WTC11 (cell line): ENCODE results near the gene RND3. TPM values are rescaled to one million over a fixed set of nuclear protein-coding genes. Genes with fewer than 3 reads are reported as not detected.

Source experiments
- ATAC-seq: fragments of 200-7000 bp; cut with Tn5 transposase; 2 replicates; pipeline ENCODE4 v1.10.0; 2021; ENCODE audit warnings: mild to moderate bottlenecking, moderate library complexity
- CTCF ChIA-PET: fragments of 300-600 bp; sonication (Branson Sonifier 250); formaldehyde crosslinking; loops from one replicate; lab custom pipeline; 2021; ENCODE audit warnings: antibody characterized with exemption; lab: Charles Lee
- POLR2A ChIA-PET: fragments of 350-600 bp; sonication (Branson Sonifier 250); formaldehyde crosslinking; loops from one replicate; lab custom pipeline; 2021; ENCODE audit warnings: antibody characterized with exemption; lab: Charles Lee
- DNase-seq: peaks from one replicate; pipeline ENCODE4 v3.0.0; 2021; ENCODE audit warnings: low spot score
- H3K27ac Mint-ChIP-seq: 2 replicates; pipeline ENCODE4 v1.8.0; 2021; ENCODE audit warnings: mixed read lengths
- H3K27me3 Mint-ChIP-seq: 2 replicates; pipeline ENCODE4 v1.8.0; 2021; ENCODE audit warnings: low read depth, mild to moderate bottlenecking, moderate library complexity, mixed read lengths
- H3K36me3 Mint-ChIP-seq: 2 replicates; pipeline ENCODE4 v1.8.0; 2021; ENCODE audit warnings: mixed read lengths
- H3K4me1 Mint-ChIP-seq: 2 replicates; pipeline ENCODE4 v1.8.0; 2022; ENCODE audit warnings: mixed read lengths
- H3K4me3 Mint-ChIP-seq: 2 replicates; pipeline ENCODE4 v1.8.0; 2021; ENCODE audit warnings: mild to moderate bottlenecking, moderate library complexity, mixed read lengths
- H3K9me3 Mint-ChIP-seq: 2 replicates; pipeline ENCODE4 v1.8.0; 2021; ENCODE audit warnings: mixed read lengths
- CDX4 ChIP-seq: fragments of 250-450 bp; sonication (Bioruptor Pico); IDR thresholded peaks from 2 replicates; pipeline ENCODE4 v1.9.0; 2021; ENCODE audit warnings: moderate library complexity, mild to moderate bottlenecking, inconsistent platforms, borderline replicate concordance
- EMX1 ChIP-seq: fragments of 250-450 bp; sonication (Bioruptor Pico); IDR thresholded peaks from 2 replicates; pipeline ENCODE4 v1.8.0; 2021; ENCODE audit warnings: mild to moderate bottlenecking
- ESRRA ChIP-seq: sonication (generic); formaldehyde crosslinking; IDR thresholded peaks from 2 replicates; pipeline ENCODE4 v1.8.1; 2022; ENCODE audit warnings: mild to moderate bottlenecking, missing genetic modification reagents, borderline replicate concordance
- ETV6 ChIP-seq: sonication (generic); formaldehyde crosslinking; IDR thresholded peaks from 2 replicates; pipeline ENCODE4 v1.8.1; 2022; ENCODE audit warnings: mild to moderate bottlenecking, missing genetic modification reagents
- FOXP1 ChIP-seq: sonication (generic); formaldehyde crosslinking; IDR thresholded peaks from 2 replicates; pipeline ENCODE4 v1.8.0; 2022; ENCODE audit warnings: missing genetic modification reagents, mild to moderate bottlenecking, moderate library complexity, borderline replicate concordance
- GTF2I ChIP-seq: fragments of 250-450 bp; sonication (Bioruptor Pico); conservative IDR thresholded peaks from 2 replicates; pipeline ENCODE4 v1.4.0; 2021; ENCODE audit warnings: mild to moderate bottlenecking
- IRF2 ChIP-seq: sonication (generic); formaldehyde crosslinking; IDR thresholded peaks from 2 replicates; pipeline ENCODE4 v1.8.0; 2022; ENCODE audit warnings: low read depth, missing genetic modification reagents, borderline replicate concordance
- JUN ChIP-seq: sonication (generic); formaldehyde crosslinking; IDR thresholded peaks from 2 replicates; pipeline ENCODE4 v1.8.0; 2023; ENCODE audit warnings: mild to moderate bottlenecking, missing genetic modification reagents
- NR3C1 ChIP-seq: sonication (generic); formaldehyde crosslinking; conservative IDR thresholded peaks from 2 replicates; pipeline ENCODE4 v1.8.1; 2023; ENCODE audit warnings: low read depth, mild to moderate bottlenecking, missing genetic modification reagents
- OVOL2 ChIP-seq: fragments of 250-450 bp; sonication (Bioruptor Pico); IDR thresholded peaks from 2 replicates; pipeline ENCODE4 v1.9.0; 2021; ENCODE audit warnings: mild to moderate bottlenecking, borderline replicate concordance
- TEAD4 ChIP-seq: sonication (generic); formaldehyde crosslinking; IDR thresholded peaks from 2 replicates; pipeline ENCODE4 v1.8.0; 2022; ENCODE audit warnings: mild to moderate bottlenecking, missing genetic modification reagents
- ZNF219 ChIP-seq: sonication (generic); formaldehyde crosslinking; IDR thresholded peaks from 2 replicates; pipeline ENCODE4 v1.8.0; 2023; ENCODE audit warnings: missing genetic modification reagents, mild to moderate bottlenecking, borderline replicate concordance
- ZNF423 ChIP-seq: fragments of 250-450 bp; sonication (Bioruptor Pico); IDR thresholded peaks from 2 replicates; pipeline ENCODE4 v2.1.2; 2022; ENCODE audit warnings: mild to moderate bottlenecking, moderate library complexity
- ZNF532 ChIP-seq: fragments of 250-450 bp; sonication (Bioruptor Pico); IDR thresholded peaks from 2 replicates; pipeline ENCODE4 v1.9.0; 2021; ENCODE audit warnings: mild to moderate bottlenecking, borderline replicate concordance
- total RNA-seq: library from RNA; stranded (reverse); gene quantifications from 3 replicates; pipeline ENCODE4 v1.2.3, GENCODE V29; 2021
- TF ChIP-seq, protein P1 (sequence below): sonication (generic); formaldehyde crosslinking; IDR thresholded peaks from 2 replicates; pipeline ENCODE4 v1.8.1; 2022; ENCODE audit warnings: missing genetic modification reagents, borderline replicate concordance
- TF ChIP-seq, protein P2 (sequence below): sonication (generic); formaldehyde crosslinking; IDR thresholded peaks from 2 replicates; pipeline ENCODE4 v1.8.1; 2023; ENCODE audit warnings: mild to moderate bottlenecking, missing genetic modification reagents, borderline replicate concordance
- TF ChIP-seq, protein P3 (sequence below): sonication (generic); formaldehyde crosslinking; IDR thresholded peaks from 2 replicates; pipeline ENCODE4 v1.8.0; 2022; ENCODE audit warnings: mild to moderate bottlenecking, missing genetic modification reagents
- TF ChIP-seq, protein P4 (sequence below): sonication (generic); formaldehyde crosslinking; IDR thresholded peaks from 2 replicates; pipeline ENCODE4 v1.8.1; 2023; ENCODE audit warnings: mild to moderate bottlenecking, missing genetic modification reagents, moderate library complexity
- TF ChIP-seq, protein P5 (sequence below): sonication (generic); formaldehyde crosslinking; IDR thresholded peaks from 2 replicates; pipeline ENCODE4 v1.8.0; 2022; ENCODE audit warnings: mild to moderate bottlenecking, missing genetic modification reagents

RND3 gene
- total RNA-seq, 1 experiment from 2014 or later: 64.4 TPM

DNA sequence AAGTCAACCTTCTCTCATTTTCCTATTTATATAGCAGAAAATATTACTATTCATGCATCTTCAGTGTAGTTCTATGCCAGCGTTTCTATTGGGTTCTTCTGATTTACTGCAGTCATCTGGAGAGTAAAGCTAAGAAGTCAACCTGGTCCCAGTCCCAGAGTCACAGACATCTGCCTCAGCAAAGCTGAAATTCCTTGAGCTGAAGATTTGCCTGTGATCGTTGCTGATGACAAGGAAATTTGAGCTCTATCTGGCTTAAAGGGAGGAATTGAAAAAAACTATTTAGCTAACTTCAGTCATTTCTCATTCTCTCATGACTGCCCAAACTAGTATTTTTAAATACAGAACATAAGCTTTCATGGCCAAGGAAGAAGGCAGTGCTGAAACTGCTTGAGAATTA lies 45.7 kb downstream of the RND3 start:
- CTCF ChIA-PET: no interaction called here
- H3K36me3 Mint-ChIP-seq: peaks cover 5% of the 10 kb centered on the region
- no peak overlapping the region for H3K4me3 Mint-ChIP-seq
- POLR2A ChIA-PET: no interaction called here
- H3K27ac Mint-ChIP-seq: no peak overlapping the region
- no peaks in the 10 kb centered on the region for H3K27me3 Mint-ChIP-seq
- DNase-seq: no peak
- TF ChIP-seq ETV6 (CRISPR knock-in tag) (no peak), FOXP1 (CRISPR knock-in tag) (no peak), TEAD4 (CRISPR knock-in tag) (no peak), IRF2 (CRISPR knock-in tag) (no peak), NR3C1 (CRISPR knock-in tag) (no peak), JUN (CRISPR knock-in tag) (no peak), ESRRA (CRISPR knock-in tag) (no peak), OVOL2 (CRISPR knock-in tag) (no peak), GTF2I (CRISPR knock-in tag) (no peak), ZNF423 (CRISPR knock-in tag) (no peak), CDX4 (CRISPR knock-in tag) (no peak), ZNF532 (CRISPR knock-in tag) (no peak), ZNF219 (no peak), EMX1 (no peak)
- TF ChIP-seq, protein P1, sequence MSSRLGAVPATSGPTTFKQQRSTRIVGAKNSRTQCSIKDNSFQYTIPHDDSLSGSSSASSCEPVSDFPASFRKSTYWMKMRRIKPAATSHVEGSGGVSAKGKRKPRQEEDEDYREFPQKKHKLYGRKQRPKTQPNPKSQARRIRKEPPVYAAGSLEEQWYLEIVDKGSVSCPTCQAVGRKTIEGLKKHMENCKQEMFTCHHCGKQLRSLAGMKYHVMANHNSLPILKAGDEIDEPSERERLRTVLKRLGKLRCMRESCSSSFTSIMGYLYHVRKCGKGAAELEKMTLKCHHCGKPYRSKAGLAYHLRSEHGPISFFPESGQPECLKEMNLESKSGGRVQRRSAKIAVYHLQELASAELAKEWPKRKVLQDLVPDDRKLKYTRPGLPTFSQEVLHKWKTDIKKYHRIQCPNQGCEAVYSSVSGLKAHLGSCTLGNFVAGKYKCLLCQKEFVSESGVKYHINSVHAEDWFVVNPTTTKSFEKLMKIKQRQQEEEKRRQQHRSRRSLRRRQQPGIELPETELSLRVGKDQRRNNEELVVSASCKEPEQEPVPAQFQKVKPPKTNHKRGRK (CRISPR knock-in tag): no peak
- TF ChIP-seq, protein P2, sequence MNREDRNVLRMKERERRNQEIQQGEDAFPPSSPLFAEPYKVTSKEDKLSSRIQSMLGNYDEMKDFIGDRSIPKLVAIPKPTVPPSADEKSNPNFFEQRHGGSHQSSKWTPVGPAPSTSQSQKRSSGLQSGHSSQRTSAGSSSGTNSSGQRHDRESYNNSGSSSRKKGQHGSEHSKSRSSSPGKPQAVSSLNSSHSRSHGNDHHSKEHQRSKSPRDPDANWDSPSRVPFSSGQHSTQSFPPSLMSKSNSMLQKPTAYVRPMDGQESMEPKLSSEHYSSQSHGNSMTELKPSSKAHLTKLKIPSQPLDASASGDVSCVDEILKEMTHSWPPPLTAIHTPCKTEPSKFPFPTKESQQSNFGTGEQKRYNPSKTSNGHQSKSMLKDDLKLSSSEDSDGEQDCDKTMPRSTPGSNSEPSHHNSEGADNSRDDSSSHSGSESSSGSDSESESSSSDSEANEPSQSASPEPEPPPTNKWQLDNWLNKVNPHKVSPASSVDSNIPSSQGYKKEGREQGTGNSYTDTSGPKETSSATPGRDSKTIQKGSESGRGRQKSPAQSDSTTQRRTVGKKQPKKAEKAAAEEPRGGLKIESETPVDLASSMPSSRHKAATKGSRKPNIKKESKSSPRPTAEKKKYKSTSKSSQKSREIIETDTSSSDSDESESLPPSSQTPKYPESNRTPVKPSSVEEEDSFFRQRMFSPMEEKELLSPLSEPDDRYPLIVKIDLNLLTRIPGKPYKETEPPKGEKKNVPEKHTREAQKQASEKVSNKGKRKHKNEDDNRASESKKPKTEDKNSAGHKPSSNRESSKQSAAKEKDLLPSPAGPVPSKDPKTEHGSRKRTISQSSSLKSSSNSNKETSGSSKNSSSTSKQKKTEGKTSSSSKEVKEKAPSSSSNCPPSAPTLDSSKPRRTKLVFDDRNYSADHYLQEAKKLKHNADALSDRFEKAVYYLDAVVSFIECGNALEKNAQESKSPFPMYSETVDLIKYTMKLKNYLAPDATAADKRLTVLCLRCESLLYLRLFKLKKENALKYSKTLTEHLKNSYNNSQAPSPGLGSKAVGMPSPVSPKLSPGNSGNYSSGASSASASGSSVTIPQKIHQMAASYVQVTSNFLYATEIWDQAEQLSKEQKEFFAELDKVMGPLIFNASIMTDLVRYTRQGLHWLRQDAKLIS (CRISPR knock-in tag): no peak
- TF ChIP-seq, protein P3, sequence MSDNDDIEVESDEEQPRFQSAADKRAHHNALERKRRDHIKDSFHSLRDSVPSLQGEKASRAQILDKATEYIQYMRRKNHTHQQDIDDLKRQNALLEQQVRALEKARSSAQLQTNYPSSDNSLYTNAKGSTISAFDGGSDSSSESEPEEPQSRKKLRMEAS (CRISPR knock-in tag): no peak
- TF ChIP-seq, protein P4, sequence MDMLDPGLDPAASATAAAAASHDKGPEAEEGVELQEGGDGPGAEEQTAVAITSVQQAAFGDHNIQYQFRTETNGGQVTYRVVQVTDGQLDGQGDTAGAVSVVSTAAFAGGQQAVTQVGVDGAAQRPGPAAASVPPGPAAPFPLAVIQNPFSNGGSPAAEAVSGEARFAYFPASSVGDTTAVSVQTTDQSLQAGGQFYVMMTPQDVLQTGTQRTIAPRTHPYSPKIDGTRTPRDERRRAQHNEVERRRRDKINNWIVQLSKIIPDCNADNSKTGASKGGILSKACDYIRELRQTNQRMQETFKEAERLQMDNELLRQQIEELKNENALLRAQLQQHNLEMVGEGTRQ (CRISPR knock-in tag): no peak
- TF ChIP-seq, protein P5, sequence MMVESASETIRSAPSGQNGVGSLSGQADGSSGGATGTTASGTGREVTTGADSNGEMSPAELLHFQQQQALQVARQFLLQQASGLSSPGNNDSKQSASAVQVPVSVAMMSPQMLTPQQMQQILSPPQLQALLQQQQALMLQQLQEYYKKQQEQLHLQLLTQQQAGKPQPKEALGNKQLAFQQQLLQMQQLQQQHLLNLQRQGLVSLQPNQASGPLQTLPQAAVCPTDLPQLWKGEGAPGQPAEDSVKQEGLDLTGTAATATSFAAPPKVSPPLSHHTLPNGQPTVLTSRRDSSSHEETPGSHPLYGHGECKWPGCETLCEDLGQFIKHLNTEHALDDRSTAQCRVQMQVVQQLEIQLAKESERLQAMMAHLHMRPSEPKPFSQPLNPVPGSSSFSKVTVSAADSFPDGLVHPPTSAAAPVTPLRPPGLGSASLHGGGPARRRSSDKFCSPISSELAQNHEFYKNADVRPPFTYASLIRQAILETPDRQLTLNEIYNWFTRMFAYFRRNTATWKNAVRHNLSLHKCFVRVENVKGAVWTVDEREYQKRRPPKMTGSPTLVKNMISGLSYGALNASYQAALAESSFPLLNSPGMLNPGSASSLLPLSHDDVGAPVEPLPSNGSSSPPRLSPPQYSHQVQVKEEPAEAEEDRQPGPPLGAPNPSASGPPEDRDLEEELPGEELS: no peak
- ATAC-seq: no peak
- peaks cover 7% of the 10 kb centered on the region for H3K9me3 Mint-ChIP-seq
- no peaks in the 10 kb centered on the region for H3K4me1 Mint-ChIP-seq
